Breast epithelium (tissue), 4 donors: ENCODE measurements around the gene RHCG. TPM values are rescaled to one million over a fixed set of nuclear protein-coding genes. Genes with fewer than 3 reads are reported as not detected.

Experiments
- DNase-seq, 2 donors: peaks; one replicate each; pipeline ENCODE4 v3.0.0-alpha.2; 2019; ENCODE audit warnings: low spot score in 2 of 2
- H3K27ac ChIP-seq, 2 donors: fragments of 200-600 bp; sonication (generic) in 1 of 2; one replicate each; pipeline ENCODE4 v1.5.1; 2016 to 2019; ENCODE audit warnings: mild to moderate bottlenecking in 1 of 2
- H3K27me3 ChIP-seq, 2 donors: fragments of 200-600 bp; sonication (generic) in 1 of 2; one replicate each; pipeline versions ENCODE4 v1.5.1 to v1.6.0; 2017 to 2019; ENCODE audit warnings: control low read depth in 1 of 2, mild to moderate bottlenecking in 1 of 2
- H3K36me3 ChIP-seq: fragments of 200-600 bp; one replicate; pipeline ENCODE4 v1.5.1; 2019
- H3K4me1 ChIP-seq, 2 donors: fragments of 200-600 bp; sonication (generic); one replicate each; pipeline ENCODE4 v1.5.1; 2016 to 2019; ENCODE audit warnings: control low read depth in 1 of 2
- H3K4me3 ChIP-seq, 3 donors: fragments of 200-600 bp; sonication (generic); 1 replicate in 2 of 3; 2 replicates in 1 of 3; pipeline ENCODE4 v1.5.1; 2016 to 2019; ENCODE audit warnings: mild to moderate bottlenecking in 3 of 3, moderate library complexity in 2 of 3
- H3K9me3 ChIP-seq, 2 donors: fragments of 200-600 bp; sonication (generic) in 1 of 2; one replicate each; pipeline ENCODE4 v1.5.1; 2016 to 2019; ENCODE audit warnings: control low read depth in 1 of 2
- CTCF ChIP-seq, 3 donors: fragments of 450-650 bp; IDR thresholded peaks; one replicate each; pipeline ENCODE4 v1.5.1; 2016 to 2017; ENCODE audit warnings: antibody characterized with exemption in 3 of 3, mild to moderate bottlenecking in 3 of 3, moderate library complexity in 3 of 3
- POLR2A ChIP-seq: fragments of 450-650 bp; IDR thresholded peaks from one replicate; pipeline ENCODE4 v1.6.1; 2016; ENCODE audit warnings: antibody characterized with exemption, mild to moderate bottlenecking, moderate library complexity
- POLR2AphosphoS5 ChIP-seq, 3 donors: sonication (generic); formaldehyde crosslinking; IDR thresholded peaks; one replicate each; pipeline ENCODE4 v1.6.1; 2017; ENCODE audit warnings: antibody characterized with exemption in 3 of 3
- intact Hi-C: fragments of 100-400 bp; cut with DNase I; formaldehyde crosslinking; loops from one replicate; pipeline ENCODE4 v1.15.1; 2023; ENCODE audit warnings: low total_unique reads
- total RNA-seq, 3 donors: library from RNA; depleted of rRNA; stranded (reverse); fragments of >200 nt; gene quantifications; one replicate each; pipeline ENCODE4 v1.1.0, GENCODE V29; 2016

RHCG gene
- total RNA-seq, 3 donors from 2014 or later: 0.16 to 1.5 (median 0.66) TPM

DNA sequence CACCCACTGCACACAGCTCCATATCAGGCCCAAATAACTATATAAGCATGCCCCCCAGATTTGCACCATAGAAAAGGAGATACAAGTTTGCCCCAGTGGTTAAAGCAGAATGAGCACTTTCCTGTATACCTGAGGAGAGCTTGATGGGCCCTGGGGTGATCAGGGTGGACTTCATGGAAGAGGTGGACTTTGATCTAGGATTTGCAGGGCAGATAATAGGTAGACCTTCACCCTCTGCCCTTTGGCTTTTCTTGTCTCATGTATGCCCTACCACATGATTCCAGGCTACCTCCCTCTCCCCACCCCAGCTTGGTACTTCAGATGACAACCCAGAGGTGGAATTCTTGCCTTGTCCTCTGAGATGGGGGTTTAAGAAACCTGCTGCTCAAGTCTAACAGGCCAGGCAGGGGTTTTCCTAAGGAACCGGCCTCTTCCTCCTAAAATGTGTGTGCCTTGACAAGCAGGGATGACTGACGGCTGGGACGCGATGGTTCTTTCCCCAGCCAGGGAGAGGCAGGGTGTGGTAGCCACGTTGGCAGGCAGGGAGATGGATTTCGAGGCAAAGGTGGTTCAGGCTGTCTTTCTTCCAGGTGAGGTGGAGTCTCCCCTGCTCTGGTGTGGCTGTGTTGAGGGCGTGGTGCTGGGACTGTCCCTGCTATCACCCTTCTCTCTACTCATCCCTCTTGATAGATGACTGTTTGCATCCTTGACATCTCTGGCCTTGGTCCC, 6.6 kb upstream of the RHCG start:
- Histone ChIP-seq H3K4me1 (no peaks in the 10 kb centered on the region), H3K36me3 (no peaks in the 10 kb centered on the region), H3K4me3 (no peak overlapping the region), H3K27ac (no peak overlapping the region), H3K9me3 (no peaks in the 10 kb centered on the region), H3K27me3 (peaks cover 0 to 13% of the 10 kb centered on the region in 2 donors)
- intact Hi-C loops: no loop called here
- no peak for TF ChIP-seq CTCF (IDR thresholded peaks at IDR 0.05)
- no peak for TF ChIP-seq POLR2A
- TF ChIP-seq POLR2AphosphoS5 (IDR thresholded peaks at IDR 0.05): no peak
- DNase-seq: no peak

- intact Hi-C loops: no loop called here
- no peak overlapping the region for H3K4me3 ChIP-seq
- peaks cover 0 to 18% of the 10 kb centered on the region in 2 donors for H3K27me3 ChIP-seq
- no peak for DNase-seq
- H3K27ac ChIP-seq: no peak overlapping the region
- H3K9me3 ChIP-seq: no peaks in the 10 kb centered on the region
- TF ChIP-seq POLR2A: no peak
- H3K4me1 ChIP-seq: no peaks in the 10 kb centered on the region
- no peaks in the 10 kb centered on the region for H3K36me3 ChIP-seq
Observed at GRCh38 chr15:89501646-89502045, 5.3 kb upstream of the RHCG start.

- peaks cover 0 to 28% of the 10 kb centered on the region in 2 donors for H3K27me3 ChIP-seq
- no peaks in the 10 kb centered on the region for H3K4me1 ChIP-seq
- DNase-seq: no peak
- H3K27ac ChIP-seq: no peak overlapping the region
- no peak overlapping the region for H3K4me3 ChIP-seq
- no peaks in the 10 kb centered on the region for H3K9me3 ChIP-seq
- H3K36me3 ChIP-seq: no peaks in the 10 kb centered on the region
- intact Hi-C loops: no loop called here
- TF ChIP-seq POLR2A (no peak), POLR2AphosphoS5 (IDR thresholded peaks at IDR 0.05) (no peak), CTCF (IDR thresholded peaks at IDR 0.05) (no peak)
Observed at GRCh38 chr15:89500397-89501270, 4.3 kb upstream of the RHCG start.

DNA sequence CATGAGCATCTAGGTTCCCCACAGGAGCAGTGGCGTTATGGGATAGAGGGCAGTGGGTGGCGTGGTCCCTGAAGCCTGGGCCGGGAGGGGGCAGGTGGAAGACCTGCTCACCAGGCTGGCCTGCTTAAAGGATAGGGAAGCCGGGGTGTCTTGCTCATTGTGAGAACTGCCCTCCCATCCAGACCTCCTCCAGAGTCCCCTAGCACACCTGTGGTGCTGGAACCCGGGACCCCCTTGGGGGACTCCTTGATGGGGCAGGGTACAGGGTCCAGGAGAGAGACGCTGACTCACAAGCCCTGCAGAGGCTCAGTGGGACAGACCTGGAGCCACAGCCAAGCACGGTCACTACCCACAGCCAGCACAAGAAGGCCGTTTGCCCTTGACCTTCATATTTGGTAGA, 2.8 kb upstream of the RHCG start:
- peaks cover 0 to 41% of the 10 kb centered on the region in 2 donors for H3K27me3 ChIP-seq
- TF ChIP-seq CTCF (IDR thresholded peaks at IDR 0.05) (no peak), POLR2A (no peak), POLR2AphosphoS5 (IDR thresholded peaks at IDR 0.05) (no peak)
- intact Hi-C loops: no loop called here
- no peak for DNase-seq
- H3K9me3 ChIP-seq: no peaks in the 10 kb centered on the region
- no peaks in the 10 kb centered on the region for H3K4me1 ChIP-seq
- no peak overlapping the region for H3K4me3 ChIP-seq
- no peak overlapping the region for H3K27ac ChIP-seq
- H3K36me3 ChIP-seq: no peaks in the 10 kb centered on the region

DNA sequence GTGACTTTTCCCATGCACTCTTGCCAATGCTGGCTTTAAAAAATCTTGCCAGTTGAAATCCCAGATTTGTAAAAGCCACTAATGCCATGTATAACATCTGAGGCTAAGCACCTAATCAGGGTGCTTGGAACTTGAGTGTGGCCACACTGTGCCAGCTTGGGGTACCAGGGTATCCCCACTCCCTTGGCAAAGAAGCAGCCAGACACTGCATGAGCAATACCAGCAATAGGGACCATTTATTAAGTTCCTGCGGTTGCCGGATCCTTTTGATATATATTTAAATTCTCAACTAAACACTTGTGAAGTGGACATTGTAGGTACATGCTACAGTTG, 2.2 kb upstream of the RHCG start:
- DNase-seq: no peak
- no peak for TF ChIP-seq POLR2AphosphoS5 (IDR thresholded peaks at IDR 0.05)
- TF ChIP-seq POLR2A: no peak
- no peak for TF ChIP-seq CTCF (IDR thresholded peaks at IDR 0.05)
- no peak overlapping the region for H3K4me3 ChIP-seq
- H3K27me3 ChIP-seq: peaks cover 0 to 47% of the 10 kb centered on the region in 2 donors
- H3K27ac ChIP-seq: no peak overlapping the region
- intact Hi-C loops: no loop called here
- no peaks in the 10 kb centered on the region for H3K4me1 ChIP-seq
- H3K36me3 ChIP-seq: no peaks in the 10 kb centered on the region
- H3K9me3 ChIP-seq: no peaks in the 10 kb centered on the region
